DMS153 treated with DMSO at 0.1 percent for 48 hours (cell line): Measurements from ENCODE around the gene R3HDM2.
"Not testable (repeated sequence)": the region's sequence is repeated elsewhere in the genome, so short reads cannot be mapped to it uniquely, and the experiment has no call there.

Source experiments
- DNase-seq: peaks from one replicate; lab custom pipeline; 2025; ENCODE audit not compliant: unreplicated experiment; lab: John Stamatoyannopoulos, UW

Gene R3HDM2

DNA sequence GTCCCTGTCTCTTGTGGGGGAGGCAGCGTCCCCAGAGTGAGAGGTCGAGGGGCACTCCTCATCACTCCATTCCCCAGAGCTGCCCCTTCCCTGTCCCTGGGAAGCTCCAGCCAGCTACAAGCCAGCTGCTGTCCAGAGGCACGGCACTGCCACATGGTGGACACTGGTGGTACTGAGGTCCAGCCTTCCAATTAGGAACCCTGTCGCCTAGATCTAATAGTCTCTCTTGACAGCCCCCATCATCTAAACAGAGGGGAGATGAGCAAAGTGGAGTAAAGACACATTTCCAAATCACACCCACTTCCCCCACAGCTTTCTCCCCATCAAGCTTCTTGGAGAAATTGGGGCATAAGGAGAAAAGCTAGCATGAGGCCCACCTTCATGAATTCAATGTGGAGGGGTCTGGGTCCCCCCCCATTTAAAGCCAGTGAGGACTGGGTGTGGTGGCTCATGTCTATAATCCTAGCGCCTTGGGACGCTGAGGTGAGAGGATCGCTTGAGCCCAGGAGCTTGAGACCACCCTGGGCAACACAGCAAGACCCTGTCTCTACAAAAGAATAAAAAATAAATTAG is 22.2 kb upstream of the R3HDM2 start:
- peak; percentile 25 for DNase-seq

DNA sequence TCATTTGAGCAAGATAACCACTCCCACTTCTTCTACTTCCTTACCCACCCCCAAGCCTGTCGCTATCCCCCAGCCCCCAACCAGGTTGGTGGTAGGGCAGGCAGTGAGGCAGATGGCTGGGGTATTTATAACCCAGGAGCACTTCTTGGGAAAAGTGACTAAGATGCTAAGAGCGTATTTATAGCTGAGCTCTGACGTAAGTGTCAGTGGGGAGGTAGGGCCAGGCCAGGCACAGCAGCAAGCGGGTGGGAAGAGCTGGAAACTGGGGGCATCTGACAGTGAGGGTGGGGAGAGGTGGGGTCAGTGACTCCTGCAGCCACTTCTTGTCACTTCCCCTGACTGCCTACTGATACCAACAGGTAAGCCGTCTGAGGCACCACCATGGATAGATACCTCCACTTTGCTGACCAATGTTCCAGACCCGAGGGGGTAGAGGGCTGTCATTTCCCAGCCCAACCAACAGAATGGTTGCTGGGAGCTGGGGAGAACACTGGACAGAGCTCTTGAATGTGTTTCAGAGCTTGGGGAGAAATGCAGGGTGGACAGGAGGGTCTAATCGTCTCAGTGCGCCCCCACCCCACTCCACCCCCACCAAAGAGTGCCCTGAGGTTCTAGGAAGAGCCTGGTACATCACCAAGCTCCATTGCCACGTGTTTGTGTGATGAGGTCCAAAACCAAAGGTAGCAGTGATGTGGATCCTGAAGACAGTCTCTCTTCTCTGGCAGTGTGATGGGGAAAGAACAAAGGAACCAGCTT is 21.5 kb upstream of the R3HDM2 start:
- no peak for DNase-seq

DNA sequence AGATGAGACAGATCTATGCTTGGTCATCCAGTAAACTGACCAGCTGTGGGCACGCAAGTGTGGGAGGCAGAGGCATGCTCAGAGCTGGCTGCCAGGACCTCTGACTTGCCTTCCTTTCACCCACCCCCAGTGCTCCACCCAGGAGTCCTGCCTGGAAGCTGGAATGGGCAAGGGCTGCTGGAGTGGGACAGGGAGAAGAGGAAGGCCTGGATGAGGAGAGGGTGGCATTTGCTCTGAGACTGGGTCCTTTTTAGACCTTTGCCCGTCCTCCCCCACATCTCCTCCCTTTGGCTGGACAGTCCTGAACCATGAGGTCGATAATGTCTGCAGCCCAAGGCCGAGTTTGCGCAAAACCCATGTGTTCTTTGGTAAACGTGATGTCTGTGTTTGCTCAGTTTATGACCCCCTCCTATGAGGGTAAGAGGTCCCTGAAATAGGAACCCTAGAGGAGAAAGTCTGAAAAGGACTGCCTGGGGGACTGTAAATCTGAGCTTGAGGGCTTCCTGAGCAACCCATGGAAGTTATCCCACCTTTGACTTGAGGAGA is 20.5 kb upstream of the R3HDM2 start:
- no peak for DNase-seq

DNA sequence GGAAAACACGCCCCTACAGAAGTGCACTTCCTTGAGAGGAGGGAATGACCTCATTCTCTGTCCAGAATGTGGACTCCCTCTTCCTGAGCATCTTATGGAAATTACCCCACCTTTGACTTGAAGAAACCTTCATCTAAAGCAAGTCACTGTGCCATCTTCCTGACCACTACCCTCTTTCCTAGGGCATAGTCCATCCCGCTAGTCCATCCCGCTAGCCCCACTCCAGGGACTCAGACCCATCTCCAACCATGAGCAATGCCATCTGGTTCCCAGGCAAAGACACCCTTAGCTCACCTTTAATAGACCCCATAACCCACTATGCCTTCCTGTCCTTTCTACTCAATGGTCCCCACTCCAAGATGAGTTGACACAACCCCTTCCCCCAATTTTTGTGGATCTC is 19.2 kb upstream of the R3HDM2 start:
- no peak for DNase-seq

DNA sequence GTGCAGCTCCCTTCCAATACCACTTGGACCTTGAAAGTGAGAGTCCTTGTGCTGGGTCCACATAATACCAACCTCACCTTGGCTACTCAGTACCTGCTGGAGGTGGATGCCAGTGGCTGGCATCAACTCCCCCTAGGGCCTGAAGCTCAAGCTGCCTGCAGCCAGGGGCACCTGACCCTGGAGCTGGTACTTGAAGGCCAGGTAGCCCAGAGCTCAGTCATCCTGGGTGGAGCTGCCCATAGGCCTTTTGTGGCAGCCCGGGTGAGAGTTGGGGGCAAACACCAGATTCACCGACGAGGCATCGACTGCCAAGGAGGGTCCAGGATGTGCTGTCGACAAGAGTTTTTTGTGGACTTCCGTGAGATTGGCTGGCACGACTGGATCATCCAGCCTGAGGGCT is 18.5 kb upstream of the R3HDM2 start:
- DNase-seq = no peak

DNA sequence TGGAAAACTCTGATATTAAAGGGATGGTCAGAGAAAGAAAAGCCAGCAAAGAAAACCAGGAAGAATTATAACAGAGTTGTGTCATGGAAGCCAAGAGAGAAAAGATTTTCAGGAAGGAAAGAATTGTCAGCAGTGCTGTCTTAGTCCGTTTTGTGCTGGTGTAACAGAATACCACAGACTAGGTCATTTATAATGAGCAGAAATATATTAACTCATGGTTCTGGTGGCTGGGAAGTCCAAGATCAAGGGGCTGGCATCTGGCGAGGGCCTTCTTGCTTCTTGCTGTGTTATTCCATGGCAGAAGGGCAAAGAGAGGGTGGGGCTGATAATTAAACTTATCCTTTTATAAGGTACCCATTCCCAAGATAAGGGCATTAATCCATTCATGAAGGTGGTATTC is 17.8 kb upstream of the R3HDM2 start:
- no peak for DNase-seq

DNA sequence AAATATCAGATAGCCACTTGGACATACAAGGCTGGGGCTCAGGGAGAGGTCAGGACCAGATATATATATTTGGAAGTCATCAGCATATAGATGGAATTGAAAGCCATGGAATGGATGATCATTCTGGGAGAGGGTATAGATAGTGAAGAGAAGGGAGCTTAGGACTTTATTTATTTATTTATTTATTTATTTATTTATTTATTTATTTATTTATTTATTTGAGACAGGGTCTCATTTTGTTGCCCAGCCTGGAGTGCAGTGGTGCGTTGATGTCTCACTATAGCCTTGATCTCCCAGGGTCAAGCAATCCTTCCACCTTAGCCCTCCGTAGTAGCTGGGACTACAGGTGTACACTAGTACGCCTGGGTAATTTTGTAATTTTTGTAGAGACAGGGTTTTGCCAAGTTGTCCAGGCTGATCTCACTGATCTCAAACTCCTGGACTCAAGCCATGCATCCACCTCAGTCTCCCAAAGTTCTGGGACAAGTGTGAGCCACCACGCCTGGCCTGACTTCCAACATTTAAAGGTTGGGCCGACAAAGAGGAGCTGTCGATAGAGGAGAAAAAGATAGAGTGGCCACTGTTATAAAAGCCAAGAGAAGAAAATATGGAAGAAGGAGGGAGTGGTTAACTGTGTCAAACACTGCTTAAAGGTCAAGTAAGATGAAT is 15.6 kb upstream of the R3HDM2 start:
- DNase-seq = no peak

DNA sequence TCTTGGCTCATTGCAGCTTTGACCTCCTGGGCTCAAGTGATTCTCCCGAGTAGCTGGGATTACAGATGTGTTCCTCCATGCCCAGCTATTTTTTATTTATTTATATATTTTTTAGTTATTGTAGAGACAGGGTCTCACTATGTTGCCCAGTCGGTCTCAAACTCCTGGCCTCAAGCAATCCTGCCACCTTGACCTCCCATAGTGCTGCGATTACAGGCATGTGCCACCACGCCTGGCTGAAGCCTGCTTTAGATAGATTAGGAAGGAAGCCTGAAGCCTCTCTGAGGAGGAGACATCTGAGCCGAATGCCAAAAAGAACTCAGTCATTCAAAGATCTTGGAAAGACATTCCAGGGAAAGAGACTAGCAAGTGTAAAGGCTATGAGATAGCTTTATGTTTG is 13.9 kb upstream of the R3HDM2 start:
- no peak for DNase-seq

DNA sequence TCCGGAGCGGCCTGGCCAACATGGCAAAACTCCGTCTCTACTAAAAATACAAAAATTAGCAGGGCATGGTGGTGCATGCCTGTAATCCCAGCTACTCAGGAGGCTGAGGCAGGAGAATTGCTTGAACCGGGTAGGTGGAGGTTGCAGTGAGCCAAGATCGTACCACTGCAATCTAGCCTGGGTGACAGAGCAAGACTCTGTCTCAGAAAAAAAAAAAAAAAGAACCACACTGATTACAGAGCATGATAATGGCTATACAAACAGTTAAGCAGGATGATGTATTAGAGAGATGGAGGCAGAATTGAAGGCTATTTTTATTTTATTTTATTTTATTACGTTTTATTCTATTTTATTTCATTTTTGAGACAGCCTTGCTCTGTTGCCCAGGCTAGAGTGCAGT is 13.5 kb upstream of the R3HDM2 start:
- DNase-seq = not testable (repeated sequence)

DNA sequence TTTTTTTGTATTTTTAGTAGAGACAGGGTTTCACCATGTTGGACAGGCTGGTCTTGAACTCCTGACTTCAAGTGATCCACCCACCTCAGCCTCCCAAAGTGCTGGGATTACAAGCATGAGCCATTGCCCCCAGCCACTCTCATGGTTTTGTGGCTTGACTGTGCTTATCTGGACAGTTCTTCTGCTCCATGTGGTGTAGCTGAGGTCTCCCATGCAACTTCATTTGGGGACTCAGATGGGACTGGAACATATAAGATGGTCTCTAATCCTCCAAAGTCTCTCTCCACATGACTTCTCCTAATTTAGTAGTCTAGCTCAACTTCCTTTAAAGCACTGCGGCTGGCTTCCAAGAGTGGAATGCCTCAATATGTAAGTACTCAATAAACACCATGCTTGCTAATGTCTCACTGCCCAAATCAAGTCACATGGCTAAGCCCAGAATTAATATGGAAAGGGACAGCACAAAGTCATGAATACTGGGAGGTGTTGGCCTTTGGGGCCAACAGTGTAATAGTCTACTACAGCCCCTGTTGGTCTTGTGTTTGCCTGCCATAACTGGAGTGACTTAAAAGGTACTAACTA is 11.1 kb upstream of the R3HDM2 start:
- no peak for DNase-seq

DNA sequence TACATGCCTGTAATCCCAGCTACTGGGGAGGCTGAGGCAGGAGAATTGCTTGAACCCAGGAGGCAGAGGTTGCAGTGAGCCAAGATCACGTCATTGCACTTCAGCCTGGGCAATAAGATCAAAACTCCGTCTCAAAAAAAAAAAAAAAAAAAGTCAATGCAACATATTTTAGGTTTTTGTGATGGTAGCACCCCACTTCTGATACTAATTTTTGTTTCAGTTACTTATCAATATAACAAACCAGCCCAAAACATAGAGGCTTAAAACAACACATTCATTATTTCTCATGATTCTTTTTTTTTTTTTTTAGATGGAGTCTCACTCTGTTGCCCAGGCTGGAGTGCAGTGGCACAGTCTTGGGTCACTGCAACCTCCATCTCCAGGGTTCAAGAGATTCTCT is 10.6 kb upstream of the R3HDM2 start:
- not testable (repeated sequence) for DNase-seq

DNA sequence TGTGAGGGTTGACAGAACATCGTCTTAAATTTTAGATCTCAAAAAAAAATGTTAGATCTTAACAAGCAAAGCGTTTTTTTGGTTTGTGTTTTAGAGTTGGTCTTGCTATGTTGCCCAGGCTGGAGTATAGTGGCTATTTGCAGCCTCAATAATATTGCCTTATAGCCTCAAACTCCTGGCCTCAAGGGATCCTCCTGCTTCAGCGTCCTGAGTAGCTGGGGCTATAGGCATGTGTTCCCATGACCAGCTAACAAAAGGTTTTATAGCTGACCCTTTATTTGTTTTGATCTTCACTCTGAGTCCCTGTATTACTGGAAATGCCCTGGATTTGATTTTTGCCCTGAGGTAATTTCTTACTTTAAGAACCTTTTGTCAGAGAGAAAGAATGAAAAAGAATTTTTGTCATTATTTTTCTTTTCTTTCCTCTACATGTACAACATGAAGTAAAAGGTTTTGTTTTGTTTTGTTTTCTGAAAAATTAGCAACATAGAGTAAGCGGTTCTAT is 9.0 kb upstream of the R3HDM2 start:
- no peak for DNase-seq

DNA sequence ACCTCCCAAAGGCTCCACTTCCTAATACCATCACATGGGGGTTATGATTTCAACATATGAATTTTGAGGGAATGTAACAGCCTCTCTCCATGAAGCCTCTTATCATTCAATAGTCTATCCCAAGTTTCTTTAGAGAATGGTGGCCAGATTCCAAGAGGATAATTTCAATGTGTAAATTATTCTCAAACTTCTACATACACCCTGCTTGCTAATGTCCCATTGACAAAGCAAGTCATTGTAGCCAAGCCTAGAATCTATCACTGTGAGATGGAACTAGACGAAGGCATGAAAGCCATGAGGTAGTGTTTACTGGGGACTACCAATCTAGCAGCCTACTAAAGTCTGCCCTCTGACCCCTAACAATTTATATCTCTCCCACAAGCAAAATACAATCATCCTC is 7.6 kb upstream of the R3HDM2 start:
- DNase-seq = no peak

DNA sequence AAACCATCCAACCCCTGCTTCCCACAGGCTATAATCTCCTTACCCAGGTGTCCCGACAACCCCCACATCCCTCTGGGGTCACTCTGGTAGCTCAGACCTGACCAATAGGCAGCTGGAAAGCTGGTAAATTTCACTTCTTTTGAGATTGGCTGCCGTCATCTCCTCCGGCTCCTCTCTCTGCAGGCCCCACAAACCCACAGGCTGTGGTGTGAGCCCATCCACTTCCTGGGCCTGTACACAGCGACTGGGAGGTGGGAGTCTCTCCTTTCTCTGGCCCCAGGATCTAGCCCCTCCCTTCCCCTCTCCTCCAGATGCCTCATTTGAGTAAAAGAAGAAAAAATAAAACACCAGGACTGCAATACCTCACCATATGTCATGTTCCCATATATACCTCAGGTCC is 4.5 kb upstream of the R3HDM2 start:
- no peak for DNase-seq

DNA sequence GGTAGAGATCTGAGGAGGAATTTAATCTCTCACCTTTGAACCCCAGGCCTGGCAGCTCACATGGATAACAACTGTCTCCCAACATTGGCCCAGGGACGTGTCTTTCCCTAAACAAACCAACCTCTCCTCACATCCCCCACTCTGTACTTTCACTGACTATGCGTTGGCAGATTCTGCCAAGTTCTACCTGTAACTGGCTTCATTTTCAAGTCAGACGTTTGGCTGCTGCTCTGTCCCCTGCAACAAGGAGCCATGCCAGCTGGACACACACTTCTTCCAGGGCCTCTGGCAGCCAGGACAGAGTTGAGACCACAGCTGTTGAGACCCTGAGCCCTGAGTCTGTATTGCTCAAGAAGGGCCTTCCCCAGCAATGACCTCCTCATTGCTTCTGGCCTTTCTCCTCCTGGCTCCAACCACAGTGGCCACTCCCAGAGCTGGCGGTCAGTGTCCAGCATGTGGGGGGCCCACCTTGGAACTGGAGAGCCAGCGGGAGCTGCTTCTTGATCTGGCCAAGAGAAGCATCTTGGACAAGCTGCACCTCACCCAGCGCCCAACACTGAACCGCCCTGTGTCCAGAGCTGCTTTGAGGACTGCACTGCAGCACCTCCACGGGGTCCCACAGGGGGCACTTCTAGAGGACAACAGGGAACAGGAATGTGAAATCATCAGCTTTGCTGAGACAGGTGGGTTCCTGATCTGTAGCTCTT is 3.8 kb upstream of the R3HDM2 start, which contains the start of gene INHBC:
Gene INHBC (plus strand): TSS at position 268 of the 707 bp plus-strand sequence. CDS start 103 bp downstream, at position 371.
- DNase-seq = no peak

DNA sequence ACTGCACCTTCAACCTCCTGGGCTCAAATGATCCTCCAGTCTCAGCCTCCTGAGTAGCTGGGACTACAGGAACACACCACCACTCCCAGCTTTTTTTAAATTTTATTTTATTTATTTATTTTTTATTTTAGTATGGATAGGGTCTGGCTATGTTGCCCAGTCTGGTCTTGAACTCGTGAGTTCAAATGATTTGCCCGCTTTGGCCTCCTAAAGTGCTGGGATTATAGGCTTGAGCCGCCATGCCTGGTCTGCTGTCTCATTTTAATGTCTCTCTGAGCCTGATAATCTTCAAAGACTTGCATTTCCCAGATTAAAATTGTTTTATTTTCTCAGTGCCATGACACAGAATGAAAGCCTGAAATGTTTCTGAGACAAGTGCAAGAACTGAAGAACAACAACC is 2.5 kb upstream of the R3HDM2 start:
- DNase-seq = no peak

DNA sequence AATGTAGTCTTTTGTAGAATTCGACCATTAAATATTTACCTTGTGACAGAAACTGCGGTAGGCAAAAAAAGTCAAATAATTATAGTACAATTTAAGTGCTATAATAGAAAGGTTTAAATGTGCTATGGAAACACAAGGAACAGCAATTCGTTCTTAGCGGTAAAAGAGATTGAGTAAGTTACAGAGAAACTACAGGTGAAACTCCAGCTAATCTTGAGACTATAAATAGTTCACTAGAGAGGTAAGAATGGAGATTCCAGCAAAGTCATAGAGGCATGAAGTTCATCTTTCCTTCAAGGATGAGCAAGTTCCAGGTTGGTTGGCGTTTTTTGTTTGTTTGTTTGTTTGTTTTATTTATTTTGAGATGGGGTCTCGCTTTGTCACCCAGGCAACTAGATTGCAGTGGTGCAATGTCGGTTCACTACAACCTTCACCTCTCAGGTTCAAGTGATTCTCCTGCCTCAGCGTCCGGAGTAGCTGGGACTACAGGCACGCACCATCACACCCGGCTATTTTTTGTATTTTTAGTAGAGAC is 878 bp upstream of the R3HDM2 start:
- DNase-seq = no peak

DNA sequence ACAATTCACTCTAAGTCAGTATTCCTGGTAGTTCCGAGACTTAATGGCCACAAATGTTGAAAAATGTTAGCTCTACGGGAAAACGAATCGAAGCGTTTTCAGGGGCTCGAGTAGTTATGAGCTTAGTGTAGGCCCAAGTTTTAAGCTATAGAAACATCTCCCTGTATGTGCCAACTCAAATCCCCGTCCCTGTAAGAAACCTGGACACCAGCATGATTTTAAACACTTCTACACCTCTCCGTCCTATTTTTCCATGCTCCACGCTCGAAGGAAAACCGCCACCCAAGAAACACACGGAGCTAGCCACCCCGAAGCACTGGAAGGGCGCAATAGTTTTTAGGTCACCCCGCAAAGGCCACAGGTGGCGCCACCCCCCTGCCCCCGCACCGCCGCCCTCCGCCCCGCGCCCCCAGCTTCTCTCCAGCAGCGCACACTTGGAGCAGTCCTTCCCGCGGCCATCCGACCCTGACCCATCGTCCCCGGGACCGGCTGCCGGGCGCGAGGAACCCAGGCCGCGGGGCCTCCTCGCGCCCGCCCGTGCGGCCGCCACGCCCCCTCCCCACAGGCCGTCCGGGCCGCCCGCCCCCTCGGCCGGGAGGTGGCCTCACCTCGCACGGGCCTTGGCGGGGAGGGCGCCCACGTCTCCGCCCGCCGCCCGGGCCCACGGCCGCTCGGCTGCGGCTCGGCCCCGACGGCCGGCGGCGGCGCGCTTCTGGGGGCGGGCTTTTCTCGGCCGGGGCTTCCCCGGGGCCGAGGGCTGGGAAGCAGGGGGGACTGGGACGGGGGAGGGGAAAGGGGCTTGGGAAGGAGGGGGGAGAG is 522 bp downstream of the R3HDM2 start:
- DNase-seq = no peak

DNA sequence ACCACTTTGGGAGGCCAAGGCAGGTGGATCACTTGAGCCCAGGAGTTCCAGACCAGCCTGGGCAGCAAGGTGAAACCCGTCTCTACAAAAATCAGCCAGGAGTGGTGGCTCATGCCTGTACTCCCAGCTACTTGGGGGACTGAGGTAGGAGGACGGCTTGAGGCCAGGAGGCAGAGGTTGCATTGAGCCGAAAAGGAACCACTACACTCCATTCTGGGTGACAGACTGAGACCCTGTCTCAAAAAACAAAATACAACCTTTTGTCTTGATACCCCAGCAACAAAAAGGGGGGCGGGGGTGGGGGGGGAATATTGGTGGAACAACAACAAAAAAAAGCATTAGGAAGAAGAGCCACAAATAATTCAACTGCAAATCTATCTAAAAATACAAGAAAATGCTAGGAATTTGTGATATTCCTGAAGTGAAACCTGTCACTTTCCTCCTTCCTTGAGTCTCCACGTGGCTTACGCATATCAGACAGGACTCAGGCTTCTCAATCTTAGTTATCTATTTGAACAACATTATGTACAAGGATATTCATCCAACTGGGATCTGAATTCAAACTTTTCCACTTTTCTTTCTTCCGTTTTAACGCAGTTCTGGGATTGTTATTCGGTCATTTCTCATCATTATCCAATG is 1.3 kb downstream of the R3HDM2 start:
- no peak for DNase-seq
